ENCODE data around the gene TRERF1.

- TF ChIP-seq PATZ1 (CRISPR knock-in tag; IDR thresholded peaks at IDR 0.05; ENCODE audit: borderline replicate concordance) (no peak), ISL1 (CRISPR knock-in tag; IDR thresholded peaks at IDR 0.05) (no peak), ZNF565 (CRISPR knock-in tag; conservative IDR thresholded peaks at IDR 0.05; ENCODE audit: low read depth) (no peak), CSDC2 (CRISPR knock-in tag; IDR thresholded peaks at IDR 0.05) (no peak), ZFP30 (CRISPR knock-in tag; IDR thresholded peaks at IDR 0.05) (no peak), POU6F1 (CRISPR knock-in tag; IDR thresholded peaks at IDR 0.05; ENCODE audit: borderline replicate concordance, low read depth) (no peak), ZFP3 (CRISPR knock-in tag; IDR thresholded peaks at IDR 0.05) (no peak), ZC3H10 (CRISPR knock-in tag; IDR thresholded peaks at IDR 0.05) (no peak), BACH2 (CRISPR knock-in tag; IDR thresholded peaks at IDR 0.05; ENCODE audit: borderline replicate concordance) (no peak)
- TF ChIP-seq, protein P1, sequence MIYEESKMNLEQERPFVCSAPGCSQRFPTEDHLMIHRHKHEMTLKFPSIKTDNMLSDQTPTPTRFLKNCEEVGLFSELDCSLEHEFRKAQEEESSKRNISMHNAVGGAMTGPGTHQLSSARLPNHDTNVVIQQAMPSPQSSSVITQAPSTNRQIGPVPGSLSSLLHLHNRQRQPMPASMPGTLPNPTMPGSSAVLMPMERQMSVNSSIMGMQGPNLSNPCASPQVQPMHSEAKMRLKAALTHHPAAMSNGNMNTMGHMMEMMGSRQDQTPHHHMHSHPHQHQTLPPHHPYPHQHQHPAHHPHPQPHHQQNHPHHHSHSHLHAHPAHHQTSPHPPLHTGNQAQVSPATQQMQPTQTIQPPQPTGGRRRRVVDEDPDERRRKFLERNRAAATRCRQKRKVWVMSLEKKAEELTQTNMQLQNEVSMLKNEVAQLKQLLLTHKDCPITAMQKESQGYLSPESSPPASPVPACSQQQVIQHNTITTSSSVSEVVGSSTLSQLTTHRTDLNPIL (CRISPR knock-in tag; IDR thresholded peaks at IDR 0.05; ENCODE audit: low read depth): no peak
Measured at GRCh38 chr6:42493914-42494539, 42.3 kb upstream of the TRERF1 start.
